ENCODE data around the gene ACP1.

GRCh38 chr2:275466-275865 lies 10.7 kb downstream of the ACP1 start:
- no peak for TF ChIP-seq CREB1 (IDR thresholded peaks at IDR 0.05)
- TF ChIP-seq CTCF (IDR thresholded peaks at IDR 0.05; ENCODE audit: control extremely low read depth in 1 of 3, insufficient read depth in 1 of 3, low read depth in 1 of 3, low read length in 3 of 3): no peak
- TF ChIP-seq JUND (IDR thresholded peaks at IDR 0.05; ENCODE audit: low read length): no peak
- TF ChIP-seq RFX5 (IDR thresholded peaks at IDR 0.05; ENCODE audit: borderline replicate concordance, low read depth, low read length): no peak
- TF ChIP-seq, protein P1, sequence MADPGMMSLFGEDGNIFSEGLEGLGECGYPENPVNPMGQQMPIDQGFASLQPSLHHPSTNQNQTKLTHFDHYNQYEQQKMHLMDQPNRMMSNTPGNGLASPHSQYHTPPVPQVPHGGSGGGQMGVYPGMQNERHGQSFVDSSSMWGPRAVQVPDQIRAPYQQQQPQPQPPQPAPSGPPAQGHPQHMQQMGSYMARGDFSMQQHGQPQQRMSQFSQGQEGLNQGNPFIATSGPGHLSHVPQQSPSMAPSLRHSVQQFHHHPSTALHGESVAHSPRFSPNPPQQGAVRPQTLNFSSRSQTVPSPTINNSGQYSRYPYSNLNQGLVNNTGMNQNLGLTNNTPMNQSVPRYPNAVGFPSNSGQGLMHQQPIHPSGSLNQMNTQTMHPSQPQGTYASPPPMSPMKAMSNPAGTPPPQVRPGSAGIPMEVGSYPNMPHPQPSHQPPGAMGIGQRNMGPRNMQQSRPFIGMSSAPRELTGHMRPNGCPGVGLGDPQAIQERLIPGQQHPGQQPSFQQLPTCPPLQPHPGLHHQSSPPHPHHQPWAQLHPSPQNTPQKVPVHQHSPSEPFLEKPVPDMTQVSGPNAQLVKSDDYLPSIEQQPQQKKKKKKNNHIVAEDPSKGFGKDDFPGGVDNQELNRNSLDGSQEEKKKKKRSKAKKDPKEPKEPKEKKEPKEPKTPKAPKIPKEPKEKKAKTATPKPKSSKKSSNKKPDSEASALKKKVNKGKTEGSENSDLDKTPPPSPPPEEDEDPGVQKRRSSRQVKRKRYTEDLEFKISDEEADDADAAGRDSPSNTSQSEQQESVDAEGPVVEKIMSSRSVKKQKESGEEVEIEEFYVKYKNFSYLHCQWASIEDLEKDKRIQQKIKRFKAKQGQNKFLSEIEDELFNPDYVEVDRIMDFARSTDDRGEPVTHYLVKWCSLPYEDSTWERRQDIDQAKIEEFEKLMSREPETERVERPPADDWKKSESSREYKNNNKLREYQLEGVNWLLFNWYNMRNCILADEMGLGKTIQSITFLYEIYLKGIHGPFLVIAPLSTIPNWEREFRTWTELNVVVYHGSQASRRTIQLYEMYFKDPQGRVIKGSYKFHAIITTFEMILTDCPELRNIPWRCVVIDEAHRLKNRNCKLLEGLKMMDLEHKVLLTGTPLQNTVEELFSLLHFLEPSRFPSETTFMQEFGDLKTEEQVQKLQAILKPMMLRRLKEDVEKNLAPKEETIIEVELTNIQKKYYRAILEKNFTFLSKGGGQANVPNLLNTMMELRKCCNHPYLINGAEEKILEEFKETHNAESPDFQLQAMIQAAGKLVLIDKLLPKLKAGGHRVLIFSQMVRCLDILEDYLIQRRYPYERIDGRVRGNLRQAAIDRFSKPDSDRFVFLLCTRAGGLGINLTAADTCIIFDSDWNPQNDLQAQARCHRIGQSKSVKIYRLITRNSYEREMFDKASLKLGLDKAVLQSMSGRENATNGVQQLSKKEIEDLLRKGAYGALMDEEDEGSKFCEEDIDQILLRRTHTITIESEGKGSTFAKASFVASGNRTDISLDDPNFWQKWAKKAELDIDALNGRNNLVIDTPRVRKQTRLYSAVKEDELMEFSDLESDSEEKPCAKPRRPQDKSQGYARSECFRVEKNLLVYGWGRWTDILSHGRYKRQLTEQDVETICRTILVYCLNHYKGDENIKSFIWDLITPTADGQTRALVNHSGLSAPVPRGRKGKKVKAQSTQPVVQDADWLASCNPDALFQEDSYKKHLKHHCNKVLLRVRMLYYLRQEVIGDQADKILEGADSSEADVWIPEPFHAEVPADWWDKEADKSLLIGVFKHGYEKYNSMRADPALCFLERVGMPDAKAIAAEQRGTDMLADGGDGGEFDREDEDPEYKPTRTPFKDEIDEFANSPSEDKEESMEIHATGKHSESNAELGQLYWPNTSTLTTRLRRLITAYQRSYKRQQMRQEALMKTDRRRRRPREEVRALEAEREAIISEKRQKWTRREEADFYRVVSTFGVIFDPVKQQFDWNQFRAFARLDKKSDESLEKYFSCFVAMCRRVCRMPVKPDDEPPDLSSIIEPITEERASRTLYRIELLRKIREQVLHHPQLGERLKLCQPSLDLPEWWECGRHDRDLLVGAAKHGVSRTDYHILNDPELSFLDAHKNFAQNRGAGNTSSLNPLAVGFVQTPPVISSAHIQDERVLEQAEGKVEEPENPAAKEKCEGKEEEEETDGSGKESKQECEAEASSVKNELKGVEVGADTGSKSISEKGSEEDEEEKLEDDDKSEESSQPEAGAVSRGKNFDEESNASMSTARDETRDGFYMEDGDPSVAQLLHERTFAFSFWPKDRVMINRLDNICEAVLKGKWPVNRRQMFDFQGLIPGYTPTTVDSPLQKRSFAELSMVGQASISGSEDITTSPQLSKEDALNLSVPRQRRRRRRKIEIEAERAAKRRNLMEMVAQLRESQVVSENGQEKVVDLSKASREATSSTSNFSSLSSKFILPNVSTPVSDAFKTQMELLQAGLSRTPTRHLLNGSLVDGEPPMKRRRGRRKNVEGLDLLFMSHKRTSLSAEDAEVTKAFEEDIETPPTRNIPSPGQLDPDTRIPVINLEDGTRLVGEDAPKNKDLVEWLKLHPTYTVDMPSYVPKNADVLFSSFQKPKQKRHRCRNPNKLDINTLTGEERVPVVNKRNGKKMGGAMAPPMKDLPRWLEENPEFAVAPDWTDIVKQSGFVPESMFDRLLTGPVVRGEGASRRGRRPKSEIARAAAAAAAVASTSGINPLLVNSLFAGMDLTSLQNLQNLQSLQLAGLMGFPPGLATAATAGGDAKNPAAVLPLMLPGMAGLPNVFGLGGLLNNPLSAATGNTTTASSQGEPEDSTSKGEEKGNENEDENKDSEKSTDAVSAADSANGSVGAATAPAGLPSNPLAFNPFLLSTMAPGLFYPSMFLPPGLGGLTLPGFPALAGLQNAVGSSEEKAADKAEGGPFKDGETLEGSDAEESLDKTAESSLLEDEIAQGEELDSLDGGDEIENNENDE (IDR thresholded peaks at IDR 0.05; ENCODE audit: insufficient replicate concordance, low read length): no peak
- TF ChIP-seq HDAC6 (IDR thresholded peaks at IDR 0.05; ENCODE audit: low read depth, low read length): no peak
- TF ChIP-seq TEAD4 (IDR thresholded peaks at IDR 0.05; ENCODE audit: low read depth, low read length): no peak
- no peak for TF ChIP-seq POLR2AphosphoS5 (IDR thresholded peaks at IDR 0.05; ENCODE audit: low read depth, low read length)
- no peak for TF ChIP-seq BACH1 (IDR thresholded peaks at IDR 0.05; ENCODE audit: low read length)
- no peak for TF ChIP-seq CHD1 (IDR thresholded peaks at IDR 0.05; ENCODE audit: low read depth, low read length)
- TF ChIP-seq EZH2 (IDR thresholded peaks at IDR 0.05; ENCODE audit: low read depth, low read length, severe bottlenecking): no peak
- no peak for TF ChIP-seq SRF (IDR thresholded peaks at IDR 0.05; ENCODE audit: low read depth, low read length)
- no peak for TF ChIP-seq NANOG (IDR thresholded peaks at IDR 0.05; ENCODE audit: insufficient read depth, low read depth, low read length, poor library complexity, severe bottlenecking)

All from H1 (cell line).